Stimulated activated CD8-positive, alpha-beta memory T cell treated with anti-CD3 and anti-CD28 coated beads, Interleukin-12 subunit alpha, Interleukin-12 subunit beta, amount 100 ng/mL, for 24 hours (primary cell): ENCODE measurements around the gene RTN4.
"Not testable (repeated sequence)": the region's sequence is repeated elsewhere in the genome, so short reads cannot be mapped to it uniquely, and the experiment has no call there.

Experiments used
- DNase-seq: peaks from one replicate; pipeline ENCODE4 v3.0.0-alpha.2; 2020; ENCODE audit errors: extremely low read depth

Gene RTN4

GRCh38 chr2:55010149-55010591, 40.1 kb downstream of the RTN4 start:
- no peak for DNase-seq

GRCh38 chr2:55009277-55010060, 40.8 kb downstream of the RTN4 start:
- DNase-seq = no peak

GRCh38 chr2:55006306-55006705, 43.9 kb downstream of the RTN4 start:
- no peak for DNase-seq

DNA sequence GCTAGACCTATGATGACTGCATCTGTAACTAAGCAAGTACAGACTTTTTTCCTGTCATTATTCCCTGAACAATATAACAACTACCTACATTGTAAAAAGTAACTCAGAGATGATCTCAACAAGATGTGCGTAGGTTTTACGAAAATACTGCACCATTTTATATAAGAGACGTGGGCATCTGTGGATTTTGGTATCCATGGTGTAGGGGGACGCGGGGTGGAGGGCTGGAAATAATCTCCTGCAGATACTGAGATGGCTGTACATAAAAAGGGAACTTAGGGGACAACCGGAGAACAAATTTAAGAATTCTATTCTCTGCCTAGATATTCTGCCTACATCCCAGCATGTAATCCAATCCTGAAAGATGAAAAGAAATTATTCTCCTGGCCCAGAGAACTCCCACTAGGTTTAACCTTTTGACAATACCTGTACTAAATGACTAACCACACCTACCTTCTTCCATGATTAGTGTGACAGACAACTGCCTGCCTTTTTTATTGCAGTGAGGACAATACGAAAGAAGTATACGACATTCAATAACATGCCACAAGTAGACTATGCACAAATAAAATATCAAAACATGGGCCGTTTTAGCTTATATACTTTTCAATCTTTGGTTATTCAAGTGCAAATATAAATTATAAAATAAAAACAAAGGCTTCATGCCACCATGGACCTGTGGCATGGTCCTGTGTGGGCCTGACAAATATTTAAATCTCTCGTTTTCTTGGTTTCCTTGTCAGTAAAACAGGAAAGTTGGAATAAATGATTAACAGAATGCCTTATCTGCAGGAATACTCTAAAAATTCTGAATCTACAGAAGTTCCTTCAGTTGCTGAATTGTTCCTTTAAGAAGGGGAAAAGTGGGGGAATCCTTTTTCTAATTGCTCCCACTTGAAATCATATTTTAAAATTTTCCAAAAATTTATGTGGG, 46.3 kb downstream of the RTN4 start:
- no peak for DNase-seq

GRCh38 chr2:55001716-55002115, 48.5 kb downstream of the RTN4 start:
- no peak for DNase-seq

DNA sequence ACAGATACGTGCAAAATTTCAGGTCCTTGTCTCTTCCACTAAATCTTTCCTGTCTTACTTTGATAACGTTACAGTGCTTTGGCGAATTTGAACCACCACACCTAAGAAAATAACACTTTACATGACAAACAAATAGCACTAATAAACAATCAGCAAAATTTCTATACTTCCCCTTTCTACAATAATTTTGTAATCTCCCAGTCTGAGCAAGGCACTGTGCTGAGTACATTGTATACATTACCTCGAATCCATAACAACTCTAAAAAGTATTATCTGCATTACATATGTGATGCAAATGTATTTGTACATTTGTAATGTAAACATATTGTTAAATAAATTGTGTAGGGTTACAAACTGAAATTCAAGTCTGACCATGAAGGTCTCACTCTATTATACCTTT, 49.9 kb downstream of the RTN4 start:
- DNase-seq = no peak

DNA sequence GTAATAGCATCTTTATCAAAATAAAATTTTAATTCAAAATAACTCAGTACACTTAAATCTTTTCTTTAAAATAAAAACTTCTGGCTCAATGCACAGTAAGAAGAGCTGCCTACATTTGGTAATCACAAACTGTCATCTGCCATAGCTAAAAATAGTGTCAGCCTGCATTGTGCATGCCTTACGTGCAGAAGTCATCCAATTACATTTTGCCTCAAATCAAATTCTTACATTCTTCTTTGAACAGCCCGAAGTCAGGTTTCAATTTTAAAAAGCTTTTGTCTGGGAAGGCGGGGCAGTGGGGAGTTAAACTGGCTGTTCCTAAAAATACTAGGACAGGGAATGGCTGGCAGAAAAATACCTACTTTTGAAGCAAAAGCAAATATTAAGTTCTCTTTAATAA, 51.1 kb downstream of the RTN4 start:
- no peak for DNase-seq

GRCh38 chr2:54997826-54998225, 52.4 kb downstream of the RTN4 start:
- no peak for DNase-seq

DNA sequence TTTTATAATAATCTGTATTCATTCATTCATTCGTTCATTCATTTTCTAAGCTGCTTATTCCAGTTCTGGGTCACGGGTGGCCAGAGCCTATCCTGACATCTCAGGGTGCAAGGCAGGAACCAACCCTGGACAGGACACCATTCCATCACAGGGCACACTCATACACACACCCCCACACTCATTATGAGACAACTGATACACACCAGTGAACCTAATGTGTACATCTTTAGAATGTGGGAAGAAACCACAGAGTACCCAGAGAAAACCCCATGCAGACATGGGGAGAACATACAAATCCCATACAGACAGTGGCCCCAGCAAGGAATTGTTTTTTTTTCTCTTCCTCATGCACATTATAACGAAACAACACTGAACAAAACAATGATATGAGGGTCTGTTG, 54.7 kb downstream of the RTN4 start:
- no peak for DNase-seq

DNA sequence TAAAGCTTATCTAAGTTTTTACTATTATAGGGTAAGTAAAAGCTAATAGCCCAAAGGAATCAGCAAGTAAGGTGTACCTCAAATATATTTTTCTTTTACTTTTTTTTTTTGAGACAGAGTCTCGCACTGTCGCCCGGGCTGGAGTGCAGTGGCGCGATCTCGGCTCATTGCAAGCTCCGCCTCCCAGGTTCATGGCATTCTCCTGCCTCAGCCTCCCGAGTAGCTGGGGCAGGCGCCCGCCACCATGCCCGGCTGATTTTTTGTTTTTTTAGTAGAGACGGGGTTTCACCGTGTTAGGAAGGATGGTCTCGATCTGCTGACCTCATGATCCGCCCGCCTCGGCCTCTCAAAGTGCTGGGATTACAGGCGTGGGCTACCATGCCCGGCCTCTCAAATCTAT, 59.6 kb downstream of the RTN4 start:
- not testable (repeated sequence) for DNase-seq

DNA sequence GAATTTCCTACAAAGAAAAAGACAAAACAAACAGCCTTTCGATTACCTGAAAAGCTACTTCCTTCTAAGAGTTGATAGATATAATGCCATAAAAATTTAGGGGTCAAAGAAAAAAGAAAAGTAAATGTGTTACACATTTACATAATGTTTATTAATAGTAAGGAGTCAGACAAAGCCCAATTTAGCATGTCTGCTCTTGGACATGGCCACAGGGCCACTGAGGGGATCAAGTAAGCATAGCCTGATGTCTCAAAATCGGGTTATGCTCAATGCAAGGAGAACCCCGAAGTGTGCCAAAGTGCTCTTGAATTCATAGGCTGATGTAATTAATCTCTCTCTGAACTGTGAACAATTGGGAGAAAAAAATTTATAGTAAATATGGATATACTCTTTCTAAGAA, 61.6 kb downstream of the RTN4 start:
- no peak for DNase-seq

GRCh38 chr2:54986264-54986663, 64.0 kb downstream of the RTN4 start:
- no peak for DNase-seq

DNA sequence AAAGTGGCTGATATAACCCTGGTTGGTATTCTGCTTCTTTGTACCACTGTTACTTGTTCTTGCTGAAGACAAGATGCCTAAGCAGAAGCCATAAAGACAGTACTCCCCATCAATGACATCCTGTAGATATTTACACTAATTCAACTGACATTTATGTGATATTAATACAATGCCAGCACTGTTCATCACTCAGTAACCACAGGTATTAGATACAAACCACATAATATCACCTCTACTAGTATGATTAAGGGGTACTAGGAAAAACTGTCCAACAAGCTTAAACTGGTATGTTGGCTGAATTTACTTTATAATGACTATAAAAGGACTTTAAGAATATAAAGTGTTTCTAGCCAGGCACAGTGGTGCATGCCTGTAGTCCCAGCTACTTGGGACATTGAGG, 65.8 kb downstream of the RTN4 start:
- DNase-seq = no peak

DNA sequence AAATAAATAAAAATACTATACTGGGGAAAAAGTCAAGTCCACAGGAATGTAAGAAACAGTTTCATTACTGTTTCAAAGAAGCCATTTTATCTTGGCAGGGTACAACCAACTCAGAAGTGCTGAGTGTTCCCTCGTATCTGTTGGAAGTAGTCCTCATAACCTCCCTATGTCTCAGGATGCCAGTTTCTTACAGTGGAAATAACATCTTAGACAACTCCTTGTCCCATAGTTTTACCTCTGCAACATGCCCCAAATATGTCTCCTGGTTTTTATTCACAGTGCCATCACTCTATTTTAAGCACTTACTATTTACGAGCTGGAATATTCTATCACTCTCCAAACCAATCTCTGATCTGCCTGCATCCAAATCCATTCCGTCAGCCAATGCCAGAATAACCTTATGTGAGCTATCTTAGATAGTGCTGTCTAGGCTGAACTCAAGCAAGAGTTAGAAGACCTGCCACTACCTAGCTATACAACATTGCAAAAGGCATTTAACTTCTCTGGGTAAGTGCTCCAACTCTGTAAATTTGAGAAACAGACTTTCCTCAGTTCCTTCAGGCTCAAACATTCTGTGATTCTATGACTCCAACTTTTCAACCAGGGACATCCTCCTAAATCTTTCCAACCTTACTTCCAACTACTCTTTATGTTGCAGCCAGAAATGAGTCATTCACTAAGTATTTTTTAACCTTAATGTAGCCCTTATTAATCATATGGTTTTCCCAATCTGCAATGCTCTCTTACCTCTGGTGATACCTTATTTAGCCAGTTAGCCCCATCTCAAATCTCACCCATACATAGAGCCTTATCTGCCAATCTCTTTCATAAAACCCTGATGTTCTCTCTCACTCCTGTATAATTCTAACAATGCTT, 66.7 kb downstream of the RTN4 start:
- no peak for DNase-seq

DNA sequence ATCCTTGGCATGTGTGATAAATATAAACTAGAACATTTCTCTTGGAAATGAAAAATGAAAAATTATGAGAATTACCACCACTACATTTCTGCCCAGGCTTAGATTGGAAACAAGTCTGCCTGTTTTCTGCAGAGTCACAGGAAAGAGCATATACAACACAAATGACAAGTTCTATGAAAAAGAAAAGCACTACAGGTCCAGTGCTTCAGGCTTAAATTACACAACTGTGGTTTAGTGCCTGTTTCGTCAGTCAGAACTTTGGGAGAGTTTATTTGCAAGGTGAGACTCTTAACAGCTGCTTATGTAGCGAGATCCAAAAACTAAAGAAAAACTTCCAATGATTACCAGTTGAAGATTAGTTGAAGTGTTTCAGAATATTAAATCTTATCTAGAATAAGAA, 68.9 kb downstream of the RTN4 start:
- no peak for DNase-seq

DNA sequence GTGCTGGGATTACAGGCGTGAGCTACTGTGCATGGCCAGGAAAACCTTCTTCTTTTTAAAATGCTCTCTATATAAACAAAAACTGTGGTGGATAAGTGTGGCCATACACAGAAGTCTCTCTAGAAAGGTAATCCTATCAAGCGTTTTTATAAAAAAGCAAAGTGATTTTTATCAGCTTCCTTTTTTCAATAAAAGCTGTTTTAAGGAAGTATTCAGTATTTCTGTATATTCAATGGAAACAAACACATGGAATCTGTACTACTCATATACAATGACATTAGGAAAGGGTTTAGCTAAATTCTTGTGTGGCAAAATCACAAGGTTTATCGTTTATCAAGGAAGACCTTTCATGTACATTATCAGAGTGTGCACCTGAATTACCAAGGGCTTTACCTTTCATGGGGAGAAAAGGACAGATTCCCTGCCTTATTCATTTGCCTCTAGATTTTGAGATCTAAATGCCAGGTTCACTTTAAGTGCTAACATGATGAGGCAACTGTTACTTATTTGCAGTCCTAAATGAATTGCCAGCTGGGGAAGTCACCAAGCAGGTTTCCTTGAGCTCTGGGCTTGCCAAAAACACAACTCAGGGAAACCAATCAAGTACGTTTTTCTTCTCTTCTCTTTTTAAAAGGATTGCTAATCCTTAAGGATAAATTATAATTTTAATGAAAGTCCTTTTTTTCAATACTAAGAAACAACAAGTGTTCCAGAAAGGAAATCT, 70.8 kb downstream of the RTN4 start:
- no peak for DNase-seq

DNA sequence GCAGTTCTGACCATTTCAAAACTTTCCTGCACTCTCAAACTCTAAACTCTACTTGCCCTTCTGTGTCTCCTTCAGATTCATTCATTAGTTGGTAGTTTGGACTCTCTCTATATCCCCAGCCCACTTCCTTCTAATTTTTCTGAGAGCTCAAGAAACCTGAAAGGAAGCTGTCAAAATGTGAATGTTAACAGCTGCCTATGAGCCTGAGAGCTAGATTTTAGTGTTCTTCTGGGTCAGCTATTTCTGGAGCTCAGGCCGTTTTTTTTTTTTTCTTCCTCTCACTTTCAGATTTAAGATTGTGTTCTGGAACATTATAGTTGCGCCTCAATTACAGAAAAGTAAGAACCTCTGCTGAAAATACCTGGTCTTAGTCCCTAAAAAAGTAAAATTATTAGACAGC, 73.1 kb downstream of the RTN4 start:
- no peak for DNase-seq

- DNase-seq = no peak
Observed at GRCh38 chr2:54975598-54976492, 74.4 kb downstream of the RTN4 start.

GRCh38 chr2:54975175-54975574, 75.1 kb downstream of the RTN4 start:
- no peak for DNase-seq

- no peak for DNase-seq
Observed at GRCh38 chr2:54969940-54970338, 80.3 kb downstream of the RTN4 start.
